ENCODE results near the gene CDK6. TPM values are rescaled to one million over a fixed set of nuclear protein-coding genes. Genes with fewer than 3 reads are reported as not detected.

CDK6 gene
- total RNA-seq, 1 experiment from 2014 or later: 41.4 TPM

DNA sequence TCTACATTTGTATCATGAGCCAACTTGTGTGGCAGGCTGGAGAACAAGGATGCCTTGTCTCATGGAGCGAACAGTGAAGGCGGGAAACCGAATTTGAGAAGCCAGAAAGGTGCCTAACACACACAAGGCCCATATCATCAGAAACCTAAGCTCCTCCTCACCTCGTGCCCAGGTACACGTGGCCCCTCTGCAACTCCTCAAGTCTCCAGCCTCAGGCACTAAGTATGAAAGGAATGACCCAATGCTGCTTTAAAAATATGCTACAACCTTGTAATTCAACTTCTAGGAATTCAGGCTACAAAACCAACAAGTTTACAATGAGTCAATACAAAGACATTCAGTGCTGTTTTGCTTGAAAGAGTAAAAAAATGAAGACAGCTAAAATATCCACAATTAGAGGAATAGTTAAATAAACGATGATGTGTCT is 95.7 kb downstream of the CDK6 start:
- 0 out of 4 replicates have a peak, but pooled peaks cover 0 to 3% of the 10 kb centered on the region in 2 experiments for H3K36me3 ChIP-seq (ENCODE audit: control insufficient read depth in 1 of 2, insufficient read depth in 2 of 2, low read length in 2 of 2)
- no peak overlapping the region for H3K4me3 ChIP-seq (replicated peaks in 1 of 2; ENCODE audit: low read depth in 1 of 2, low read length in 2 of 2)
- no peaks in the 10 kb centered on the region for H4K20me1 ChIP-seq (ENCODE audit: insufficient read depth)
- peak overlapping the region; percentile 15; the same call in 1 of the 2 replicates for H3K9ac ChIP-seq (ENCODE audit: low read length)
- no peaks in the 10 kb centered on the region for H3K27me3 ChIP-seq (ENCODE audit: insufficient read depth, low read length)
- no peak for DNase-seq (ENCODE audit: low read depth, low spot score)
- POLR2A ChIA-PET: interaction anchor here (1.2 kb wide), 1 partner anchor 10 kb away, joined by 3 read pairs; no protein-coding TSS in a partner anchor
- CTCF ChIA-PET: no interaction called here
- RAD21 ChIA-PET (ENCODE audit: low non-redundant PET in 1 of 2, low total read pairs in 2 of 2, uncharacterized antibody in 2 of 2, unreplicated experiment in 2 of 2): no interaction called here
- peak overlapping the region; percentile 40 for H3K4me2 ChIP-seq (ENCODE audit: low read length)
- TF ChIP-seq, protein P1, sequence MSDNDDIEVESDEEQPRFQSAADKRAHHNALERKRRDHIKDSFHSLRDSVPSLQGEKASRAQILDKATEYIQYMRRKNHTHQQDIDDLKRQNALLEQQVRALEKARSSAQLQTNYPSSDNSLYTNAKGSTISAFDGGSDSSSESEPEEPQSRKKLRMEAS (IDR thresholded peaks at IDR 0.05): peak; percentile 89
- peak; percentile 59; the same call in 1 of the 2 replicates for TF ChIP-seq CBX3 (IDR thresholded peaks at IDR 0.05; ENCODE audit: low read depth)
- TF ChIP-seq CEBPB (IDR thresholded peaks at IDR 0.05; ENCODE audit: low read depth): no peak
- TF ChIP-seq FOSL1 (IDR thresholded peaks at IDR 0.05; ENCODE audit: low read depth): peak; percentile 16; the same call in 1 of the 2 replicates
- intact Hi-C loops (cut with micrococcal nuclease): no loop called here
- H3K9me3 ChIP-seq (ENCODE audit: control insufficient read depth in 1 of 2, insufficient read depth in 1 of 2, low read depth in 1 of 2, low read length in 2 of 2): no peaks in the 10 kb centered on the region
- ATAC-seq: peak; percentile 69
- H3K9me2 ChIP-seq (ENCODE audit: insufficient read depth): no peaks in the 10 kb centered on the region
- peaks cover 38% of the 10 kb centered on the region for H3K79me2 ChIP-seq (ENCODE audit: insufficient read depth, low read length)
- H2AFZ ChIP-seq (ENCODE audit: low read depth, low read length, poor library complexity, severe bottlenecking): no peak overlapping the region
- H3K4me1 ChIP-seq (ENCODE audit: control insufficient read depth in 1 of 2, insufficient read depth in 2 of 2, low read length in 2 of 2): peaks cover 10 to 26% of the 10 kb centered on the region in 2 experiments
- no peak overlapping the region; the same call in 1 of the 2 replicates for H3K27ac ChIP-seq (ENCODE audit: low read depth, low read length)
- no TSS peak for BruUV-seq (replicated peaks)

DNA sequence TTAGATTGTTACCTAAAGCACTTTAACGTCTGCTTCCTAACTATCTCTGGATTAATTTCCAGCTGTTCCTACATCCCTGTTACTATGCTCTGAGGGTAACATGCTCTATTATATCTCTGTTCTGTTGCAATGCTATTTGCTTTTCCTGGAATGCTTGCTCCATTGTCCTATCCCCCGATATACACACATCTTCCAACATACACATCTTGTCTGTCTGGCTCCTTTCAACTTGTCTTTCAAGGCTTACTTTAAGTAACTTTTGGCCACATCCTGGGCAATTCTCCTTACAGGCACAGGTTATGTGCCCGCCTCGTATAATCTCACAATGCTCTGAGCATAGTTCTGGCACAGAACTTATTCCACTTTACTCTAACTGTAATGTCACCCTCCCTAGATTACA is 96.2 kb downstream of the CDK6 start:
- Histone ChIP-seq H3K4me3 (replicated peaks in 1 of 2; ENCODE audit: low read depth in 1 of 2, low read length in 2 of 2) (no peak overlapping the region), H2AFZ (ENCODE audit: low read depth, low read length, poor library complexity, severe bottlenecking) (no peak overlapping the region), H4K20me1 (ENCODE audit: insufficient read depth) (no peaks in the 10 kb centered on the region), H3K9ac (ENCODE audit: low read length) (0 out of 2 replicates have a peak overlapping the region, but pooled peaks have one; percentile 15), H3K4me1 (ENCODE audit: control insufficient read depth in 1 of 2, insufficient read depth in 2 of 2, low read length in 2 of 2) (peaks cover 10 to 26% of the 10 kb centered on the region in 2 experiments), H3K27ac (ENCODE audit: low read depth, low read length) (no peak overlapping the region), H3K9me3 (ENCODE audit: control insufficient read depth in 1 of 2, insufficient read depth in 1 of 2, low read depth in 1 of 2, low read length in 2 of 2) (no peaks in the 10 kb centered on the region), H3K27me3 (ENCODE audit: insufficient read depth, low read length) (no peaks in the 10 kb centered on the region), H3K79me2 (ENCODE audit: insufficient read depth, low read length) (peaks cover 32% of the 10 kb centered on the region), H3K4me2 (ENCODE audit: low read length) (0 out of 2 replicates have a peak overlapping the region, but pooled peaks have one; percentile 40), H3K36me3 (ENCODE audit: control insufficient read depth in 1 of 2, insufficient read depth in 2 of 2, low read length in 2 of 2) (0 out of 4 replicates have a peak, but pooled peaks cover 0 to under 1% of the 10 kb centered on the region in 2 experiments), H3K9me2 (ENCODE audit: insufficient read depth) (no peaks in the 10 kb centered on the region)
- ChIA-PET CTCF (no interaction called here), RAD21 (ENCODE audit: low non-redundant PET in 1 of 2, low total read pairs in 2 of 2, uncharacterized antibody in 2 of 2, unreplicated experiment in 2 of 2) (no interaction called here), POLR2A (no interaction called here)
- BruUV-seq (replicated peaks): no TSS peak
- no peak for ATAC-seq
- intact Hi-C loops (cut with micrococcal nuclease): no loop called here
- TF ChIP-seq YY1 (IDR thresholded peaks at IDR 0.05; ENCODE audit: extremely low read depth, insufficient replicate concordance, low read depth, low read length): no peak
- DNase-seq (ENCODE audit: low read depth, low spot score): no peak

Measured in HCT116 (cell line).